NCI-H345 treated with DMSO at 0.1 percent for 48 hours (cell line): ENCODE data around the gene SMOC2.
"Not testable (repeated sequence)": the region's sequence is repeated elsewhere in the genome, so short reads cannot be mapped to it uniquely, and the experiment has no call there.

Experiments used
- DNase-seq: peaks from one replicate; lab custom pipeline; 2025; ENCODE audit not compliant: unreplicated experiment; lab: John Stamatoyannopoulos, UW

SMOC2 gene

DNA sequence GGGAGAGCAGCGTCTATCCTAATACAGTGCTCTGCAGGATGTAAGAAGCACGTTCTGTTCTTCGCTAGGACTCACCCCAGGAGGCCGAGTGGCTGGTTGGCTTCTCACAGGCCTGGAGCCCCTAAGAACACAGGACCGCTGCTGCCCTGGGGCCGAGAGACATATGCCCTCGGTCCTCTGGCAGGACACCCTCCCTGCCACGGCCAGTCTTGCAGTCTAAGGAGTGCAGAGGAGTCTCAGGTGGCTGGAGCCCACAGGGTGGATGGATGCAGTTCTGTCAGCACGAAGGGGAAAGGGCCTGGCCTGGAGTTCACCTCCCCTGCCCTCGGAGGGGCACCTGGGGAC, 96.5 kb downstream of the SMOC2 start:
- DNase-seq = no peak

DNA sequence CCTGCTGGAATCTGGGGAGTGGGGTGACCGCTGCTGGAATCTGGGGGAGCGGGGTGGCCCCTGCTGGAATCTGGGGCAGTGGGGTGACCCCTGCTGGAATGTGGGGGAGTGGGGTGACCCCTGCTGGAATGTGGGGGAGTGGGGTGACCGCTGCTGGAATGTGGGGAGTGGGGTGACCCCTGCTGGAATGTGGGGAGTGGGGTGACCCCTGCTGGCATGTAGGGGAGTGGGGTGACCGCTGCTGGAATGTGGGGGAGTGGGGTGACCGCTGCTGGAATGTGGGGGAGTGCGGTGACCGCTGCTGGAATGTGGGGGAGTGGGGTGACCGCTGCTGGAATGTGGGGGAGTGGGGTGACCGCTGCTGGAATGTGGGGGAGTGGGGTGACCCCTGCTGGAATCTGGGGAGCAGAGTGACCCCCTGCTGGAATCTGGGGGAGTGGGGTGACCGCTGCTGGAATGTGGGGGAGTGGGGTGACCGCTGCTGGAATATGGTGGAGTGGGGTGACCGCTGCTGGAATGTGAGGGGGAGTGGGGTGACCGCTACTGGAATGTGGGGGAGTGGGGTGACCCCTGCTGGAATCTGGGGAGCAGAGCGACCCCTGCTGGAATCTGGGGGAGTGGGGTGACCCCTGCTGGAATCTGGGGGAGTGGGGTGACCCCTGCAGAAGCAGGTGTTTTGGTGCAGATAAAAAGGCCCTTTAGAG, 97.4 kb downstream of the SMOC2 start:
- DNase-seq = not testable (repeated sequence)

DNA sequence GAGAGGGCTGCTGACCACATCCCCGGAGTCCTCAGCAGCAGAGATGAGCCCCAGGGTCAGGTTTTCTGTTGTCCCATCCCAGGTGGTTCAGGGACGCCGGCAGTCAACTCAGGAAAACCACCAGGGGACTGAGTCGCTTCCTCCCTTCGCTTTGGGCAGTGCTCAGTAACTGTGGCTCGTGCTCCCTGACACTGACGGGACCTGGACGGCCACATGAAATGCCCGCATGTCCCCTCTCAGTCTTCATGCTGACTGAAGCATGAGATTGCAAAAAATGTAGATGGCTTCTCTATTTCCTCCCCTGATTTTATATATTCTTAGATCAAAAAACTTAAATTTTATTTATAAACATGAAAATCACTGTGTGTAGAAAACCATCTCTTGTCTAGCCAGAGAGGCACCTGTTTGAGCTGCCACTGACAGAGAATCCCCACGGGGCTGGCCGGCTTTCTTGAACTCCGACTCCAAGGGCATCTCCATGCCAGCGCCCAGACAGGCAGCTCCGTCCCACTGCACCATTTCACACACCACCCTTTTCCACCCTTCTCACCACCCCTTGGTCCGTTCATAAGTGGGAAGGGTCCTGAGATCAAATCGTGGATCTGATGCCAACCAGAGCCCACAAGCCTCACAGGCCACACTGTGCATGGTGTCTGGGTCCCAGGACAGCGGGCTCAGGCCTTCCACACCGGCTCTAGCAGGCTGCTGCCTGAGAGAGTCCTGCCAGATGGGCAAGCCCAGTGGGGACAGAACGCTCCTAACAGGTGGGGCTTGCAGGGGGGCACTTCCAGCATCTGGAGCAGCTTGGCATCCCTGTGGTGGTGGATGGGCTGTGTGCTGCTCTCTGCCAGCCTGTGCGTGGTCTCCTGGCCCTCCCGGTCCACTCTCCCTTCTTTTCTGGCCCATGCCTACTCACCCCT, 98.2 kb downstream of the SMOC2 start:
- no peak for DNase-seq

DNA sequence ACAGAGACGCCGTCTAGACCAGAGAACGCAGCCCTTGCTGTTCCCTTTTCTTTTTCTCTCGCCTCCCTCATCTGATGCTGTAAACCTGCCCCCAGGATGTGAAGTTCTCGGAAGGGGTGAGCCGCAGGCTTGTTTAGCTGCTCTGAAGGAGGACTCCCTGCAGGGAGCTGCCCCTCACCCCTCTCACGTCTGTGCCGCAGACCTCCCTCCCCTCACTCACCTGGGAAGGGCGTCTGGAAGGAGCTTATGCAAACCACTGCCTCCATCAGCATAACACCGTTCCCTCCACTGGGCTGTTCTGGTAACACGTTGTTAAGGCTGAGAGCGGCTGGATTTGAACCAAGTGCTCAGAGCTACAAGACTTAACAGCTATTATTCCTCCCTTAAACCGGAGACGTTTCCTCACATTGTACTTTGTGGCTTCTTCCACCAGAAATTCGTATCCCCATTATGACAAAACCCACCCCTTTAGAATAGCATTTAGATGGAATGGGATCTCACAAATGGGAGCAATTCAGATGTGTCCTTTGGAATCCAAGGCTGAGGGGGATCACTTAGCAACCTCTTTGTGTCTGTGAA, 99.8 kb downstream of the SMOC2 start:
- no peak for DNase-seq

DNA sequence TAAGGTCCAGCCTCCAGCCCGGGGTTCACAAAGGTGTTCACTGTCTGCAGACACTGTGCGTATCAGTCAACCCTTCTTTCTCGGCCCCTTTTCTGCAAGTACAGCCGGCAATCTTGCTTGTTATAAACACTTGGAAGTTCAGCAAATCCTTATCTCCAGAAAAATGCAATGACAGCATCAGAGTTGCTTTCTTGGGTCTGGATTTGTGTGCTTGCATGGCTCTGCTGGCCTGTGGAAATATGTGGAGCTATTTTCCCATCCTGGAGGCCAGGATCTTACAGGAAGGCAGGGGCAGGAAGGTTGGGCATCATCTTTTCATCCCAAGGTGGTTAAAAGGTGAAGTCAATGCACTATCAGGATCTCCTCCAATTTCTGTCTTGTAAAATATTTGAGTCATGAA, 100.3 kb downstream of the SMOC2 start:
- no peak for DNase-seq

DNA sequence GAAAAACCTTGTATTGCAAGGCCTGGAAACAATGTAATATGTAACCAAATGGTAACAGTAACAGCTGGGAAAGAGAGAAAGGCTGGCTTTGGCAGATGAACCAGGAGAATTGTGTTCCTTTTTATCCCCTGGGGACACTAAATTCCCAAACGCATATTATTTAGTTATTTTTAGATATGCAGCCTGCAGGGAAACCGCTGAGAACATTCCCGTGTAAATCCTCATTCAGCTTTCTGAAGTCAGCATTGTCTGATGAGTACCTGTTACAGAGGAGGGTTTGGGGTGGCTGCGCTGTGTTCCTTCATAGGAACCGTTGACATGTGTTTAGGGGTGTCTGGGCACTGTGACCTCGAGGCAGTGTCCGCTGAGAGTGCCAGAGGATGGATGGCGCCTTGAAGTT, 101.3 kb downstream of the SMOC2 start:
- DNase-seq = no peak

DNA sequence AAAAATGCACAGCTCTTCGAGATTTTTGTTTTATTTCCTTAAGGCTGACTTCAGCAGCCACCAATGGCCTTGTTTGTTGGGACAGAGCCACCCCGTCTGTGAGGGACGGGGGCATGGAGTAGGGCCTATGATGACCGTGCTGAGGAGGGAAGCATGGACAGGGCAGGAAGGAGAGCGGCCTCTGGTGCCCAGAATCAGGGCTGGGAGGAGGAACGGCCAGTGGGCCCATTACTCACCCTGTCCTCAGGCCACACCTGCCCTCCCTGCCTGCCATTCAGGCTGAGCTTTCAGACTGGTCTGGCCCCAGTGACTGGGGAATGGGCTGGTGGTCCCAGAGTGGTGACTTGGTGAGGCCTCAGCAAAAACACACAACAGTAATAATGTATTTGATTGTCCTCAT, 104.4 kb downstream of the SMOC2 start:
- no peak for DNase-seq

DNA sequence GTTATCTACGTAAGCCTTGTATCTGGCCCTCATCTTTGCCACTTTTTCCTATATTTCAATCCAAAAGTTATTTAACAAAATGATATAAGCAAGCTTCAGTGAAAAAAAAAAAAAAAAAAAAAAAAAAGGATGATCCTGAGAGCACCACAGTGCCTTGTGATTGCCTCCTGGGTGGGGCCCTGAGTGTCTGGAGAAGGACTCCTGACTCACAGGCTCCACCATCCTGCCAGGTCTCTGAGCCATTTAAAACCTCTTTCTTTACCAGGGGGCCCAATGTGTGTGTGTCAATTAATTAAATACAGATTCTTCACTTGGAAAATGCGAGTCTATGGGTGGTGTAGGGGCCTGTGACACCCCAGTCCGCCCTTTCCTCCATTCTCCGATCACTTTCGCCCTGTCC, 105.2 kb downstream of the SMOC2 start:
- DNase-seq = no peak

DNA sequence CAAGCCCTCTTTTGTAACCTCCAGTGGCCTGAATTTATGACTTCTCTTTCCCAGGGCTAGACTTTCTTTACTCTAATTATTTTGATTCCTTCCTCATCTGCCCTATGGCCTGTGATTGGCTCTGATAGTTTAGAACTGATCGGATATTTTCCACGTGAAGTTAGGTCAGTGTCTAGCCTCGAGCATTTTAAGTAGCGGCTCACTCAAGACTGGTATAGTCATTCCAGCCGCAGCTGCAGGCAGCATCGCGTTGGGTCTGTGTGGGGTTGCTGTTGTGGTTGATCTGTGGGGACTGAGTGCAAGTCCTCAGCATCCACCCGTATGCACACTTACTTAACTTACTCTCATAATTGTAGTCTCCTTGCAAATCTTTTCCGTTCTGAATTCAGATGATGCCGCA, 105.7 kb downstream of the SMOC2 start:
- DNase-seq = no peak

DNA sequence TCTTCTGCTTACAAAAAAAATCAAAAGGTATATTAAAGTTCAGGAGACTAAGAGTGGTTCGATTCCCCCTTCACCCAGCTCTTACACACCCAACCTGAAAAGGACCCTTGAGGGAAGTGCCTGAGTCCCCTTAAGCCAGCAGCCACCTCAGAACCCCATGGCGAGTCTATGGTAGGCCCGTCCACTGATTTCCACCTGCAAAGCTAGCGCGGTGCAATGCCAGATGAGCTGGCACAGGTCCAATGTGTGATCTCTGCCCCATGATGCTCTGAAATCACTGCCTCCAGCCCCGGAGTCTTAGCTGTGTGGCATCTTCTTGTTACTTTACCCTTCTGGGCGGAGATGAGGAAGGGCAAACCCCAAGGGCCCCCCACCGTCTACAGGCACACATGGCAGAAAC, 109.3 kb downstream of the SMOC2 start:
- no peak for DNase-seq

DNA sequence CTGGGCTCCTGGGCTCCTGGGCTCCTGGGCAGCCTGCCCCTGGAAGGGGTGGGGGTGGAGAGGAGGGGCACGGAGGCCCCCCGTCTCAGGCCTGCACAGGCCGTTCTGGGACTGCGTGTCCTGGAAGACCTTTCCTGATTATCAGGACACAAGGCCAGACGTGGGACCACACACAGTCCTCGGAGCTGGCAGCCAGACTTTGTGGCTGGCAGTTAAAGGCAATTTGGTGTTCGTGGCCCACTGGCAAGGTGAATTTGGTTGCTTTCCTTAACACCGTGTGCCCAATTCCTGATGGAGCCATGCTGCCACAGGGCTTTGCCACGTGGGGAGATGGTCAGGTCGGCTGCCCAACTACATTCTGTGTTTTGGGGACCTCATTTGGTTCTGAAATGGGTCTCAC, 113.5 kb downstream of the SMOC2 start:
- DNase-seq = no peak

DNA sequence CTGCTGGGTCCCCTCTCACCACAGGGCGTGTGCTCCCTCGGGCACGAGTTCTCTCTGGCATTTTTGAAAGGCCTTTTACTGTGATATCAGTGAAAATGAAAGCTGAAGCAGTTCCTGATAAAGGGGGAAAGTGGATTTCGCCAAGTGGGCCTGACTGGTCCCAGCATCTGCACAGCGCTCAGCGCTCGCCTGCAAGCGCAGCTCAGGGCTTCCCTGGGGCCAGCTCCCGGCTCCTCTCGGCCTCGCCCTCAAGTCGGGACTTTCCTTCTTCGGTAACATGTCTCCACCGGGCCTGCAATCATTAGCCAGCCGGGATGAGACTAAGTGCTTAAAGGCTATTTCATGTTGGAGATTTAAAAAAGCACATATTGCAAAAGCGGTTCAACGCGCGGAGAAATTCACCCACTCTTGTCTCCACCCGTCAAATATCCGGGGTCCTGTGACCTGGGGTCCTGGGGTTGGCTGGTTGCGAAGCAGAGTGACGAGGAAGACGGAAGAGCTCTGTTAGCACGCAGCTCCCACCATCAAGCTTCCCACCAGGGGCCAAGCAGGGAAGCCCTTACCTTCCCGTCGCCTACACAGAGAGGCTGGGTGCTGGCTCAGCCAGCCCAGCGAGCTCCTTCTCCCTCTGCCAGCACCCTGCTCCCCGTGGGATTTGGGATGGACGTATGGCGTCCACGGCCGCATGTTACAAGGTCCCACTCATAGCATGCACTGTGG, 114.1 kb downstream of the SMOC2 start:
- DNase-seq = no peak

DNA sequence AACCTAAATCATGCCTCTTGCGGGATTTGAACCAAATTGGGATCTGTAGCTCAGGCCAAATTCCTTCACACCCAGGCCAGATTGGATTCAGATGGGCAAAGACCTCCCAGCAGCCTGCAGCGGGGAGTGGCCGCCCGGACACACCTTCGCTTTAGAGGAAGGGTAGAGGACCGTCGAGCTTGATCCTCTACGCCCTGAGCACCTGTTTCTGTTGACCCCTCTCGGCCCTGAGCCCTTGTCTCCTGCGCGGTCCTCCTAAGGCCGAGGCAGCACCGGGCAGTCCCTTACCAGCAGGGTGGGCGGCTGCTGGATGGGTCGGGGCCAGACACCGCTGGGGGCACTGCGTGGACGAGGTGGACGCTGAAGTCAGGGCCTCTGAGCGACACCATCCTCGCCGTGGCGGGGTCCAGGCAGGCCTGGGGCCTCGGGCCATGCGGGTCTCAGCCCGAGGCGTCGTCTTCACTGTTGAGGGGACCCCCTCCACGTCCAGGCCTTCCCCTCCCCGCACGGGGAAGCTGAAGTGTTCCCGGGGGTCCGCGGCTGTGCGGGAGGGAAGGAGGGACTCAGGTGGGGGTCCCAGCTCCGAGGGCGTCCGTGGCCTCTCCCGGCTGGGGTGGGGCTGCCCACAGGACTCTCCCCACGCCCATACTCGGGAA, 114.8 kb downstream of the SMOC2 start:
- no peak for DNase-seq

DNA sequence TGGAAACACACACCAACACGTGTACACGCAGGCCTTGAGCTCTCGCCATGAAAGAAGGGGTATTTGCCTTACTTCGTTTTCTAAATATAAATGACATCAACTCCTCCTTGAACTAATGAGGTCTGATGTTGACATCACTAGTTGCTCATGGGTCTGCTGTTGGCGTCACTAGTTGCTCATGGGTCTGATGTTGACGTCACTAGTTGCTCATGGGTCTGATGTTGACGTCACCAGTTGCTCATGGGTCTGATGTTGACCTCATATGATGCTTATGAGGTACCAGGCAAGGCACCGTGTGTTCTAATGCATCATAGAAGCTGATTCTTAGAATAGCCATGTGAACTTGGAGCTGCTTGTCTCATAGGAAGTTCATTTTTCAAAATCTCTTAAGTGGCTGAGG, 116.5 kb downstream of the SMOC2 start:
- no peak for DNase-seq

DNA sequence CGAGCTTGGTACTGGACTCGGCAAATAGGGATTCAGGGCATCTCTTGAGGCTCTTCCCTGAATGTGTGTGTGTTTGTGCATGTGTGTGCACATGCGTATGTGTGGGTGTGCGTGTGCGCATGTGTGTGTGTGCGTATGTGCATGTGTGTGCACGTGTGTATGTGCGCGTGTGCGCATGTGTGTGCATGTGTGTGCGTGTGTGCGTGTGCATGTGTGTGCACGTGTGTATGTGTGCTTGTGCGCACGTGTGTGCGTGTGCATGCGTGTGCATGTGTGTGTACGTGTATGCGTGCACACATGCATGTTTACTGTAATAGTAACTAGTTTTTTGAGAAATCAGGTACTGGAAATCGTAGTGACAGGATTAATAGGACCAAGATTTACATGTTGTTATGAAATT, 117.7 kb downstream of the SMOC2 start:
- no peak for DNase-seq

DNA sequence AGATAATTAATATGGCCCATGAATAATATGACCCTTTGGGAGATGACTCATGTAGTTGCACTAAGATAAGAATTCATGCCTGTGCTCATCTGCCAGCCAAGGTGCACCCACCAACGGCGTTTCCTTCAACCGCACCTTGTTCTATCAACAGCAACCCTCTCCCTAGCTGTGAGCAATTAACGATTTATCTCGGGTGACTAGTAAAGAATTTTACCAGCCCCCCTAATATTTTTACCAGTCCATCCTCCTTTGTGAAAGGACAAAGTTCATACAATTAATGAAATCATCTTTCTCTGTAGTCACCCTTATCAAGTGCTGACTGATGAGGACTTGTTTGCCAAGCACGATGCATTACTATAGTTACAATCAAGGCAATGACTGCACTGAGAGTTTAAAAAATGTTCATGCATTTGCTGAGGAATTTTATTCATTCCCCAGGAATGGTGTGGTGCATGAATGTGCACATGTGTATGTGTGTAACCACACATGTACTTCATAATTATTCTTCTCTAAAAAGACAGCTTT, 118.7 kb downstream of the SMOC2 start:
- DNase-seq = no peak

DNA sequence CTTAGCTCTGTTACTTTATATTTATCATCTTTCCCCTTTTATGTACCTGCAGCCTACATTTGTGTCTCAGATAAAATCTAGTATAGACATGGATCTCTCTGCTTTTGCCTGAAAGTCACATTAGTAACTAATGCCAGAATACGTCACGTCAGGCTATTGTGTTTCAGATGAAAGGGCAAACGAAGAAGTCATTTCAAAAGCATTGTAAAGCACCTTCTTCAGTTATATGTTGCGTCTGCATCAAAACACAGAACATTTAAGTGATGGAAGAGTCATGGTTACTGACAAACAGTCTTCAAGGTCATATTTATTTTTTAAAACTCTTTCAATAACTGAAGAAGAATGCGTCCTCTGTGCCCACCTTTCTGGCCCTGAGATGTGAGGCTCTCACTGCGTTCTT, 119.1 kb downstream of the SMOC2 start:
- no peak for DNase-seq

DNA sequence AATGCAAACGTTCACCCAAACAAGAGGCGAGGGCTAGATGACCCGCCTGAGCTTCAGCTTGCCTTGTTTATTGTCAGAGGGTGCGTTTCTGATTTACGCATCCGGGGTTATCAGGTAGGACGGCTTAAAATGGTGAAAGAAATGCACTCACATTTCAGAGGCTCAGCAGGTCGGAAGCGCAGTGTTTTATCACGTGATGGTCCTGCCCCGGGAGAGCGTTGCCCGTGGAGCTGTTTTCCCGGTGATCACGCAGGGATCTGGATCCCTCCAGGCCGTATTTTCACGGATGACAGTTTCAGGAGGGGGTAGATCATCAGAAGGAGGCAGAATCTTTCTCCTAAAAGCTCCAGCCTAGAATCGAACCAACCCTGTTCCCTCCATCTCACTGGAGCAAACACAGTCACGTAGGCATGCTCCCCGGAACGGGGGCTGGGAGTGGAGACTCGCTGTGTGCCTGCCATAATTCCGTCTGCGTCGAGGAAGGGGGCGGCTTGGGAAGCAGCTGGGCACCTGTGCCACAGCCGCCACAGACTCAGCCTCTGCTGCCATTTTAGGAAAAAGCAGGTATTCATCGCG, 121.7 kb downstream of the SMOC2 start:
- no peak for DNase-seq

DNA sequence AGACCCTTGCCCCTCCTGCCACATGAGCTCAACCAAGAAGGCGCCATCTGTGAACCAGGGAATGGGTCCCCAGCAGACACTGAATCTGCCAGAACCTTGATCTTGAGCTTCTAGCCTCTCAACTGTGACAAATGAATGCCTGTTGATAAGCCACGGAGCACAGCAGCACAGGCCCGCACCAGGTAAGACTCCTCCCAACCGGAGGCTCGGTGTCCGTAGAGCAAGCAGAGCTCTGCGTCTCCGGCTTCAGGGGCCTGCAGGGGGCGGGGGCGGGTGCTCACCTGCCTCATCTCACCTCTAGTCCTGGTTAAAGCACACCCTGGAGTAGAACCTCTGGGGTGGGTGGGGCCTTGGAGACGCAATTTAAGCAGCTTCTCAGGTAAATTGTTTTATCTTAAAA, 122.7 kb downstream of the SMOC2 start:
- DNase-seq = no peak

DNA sequence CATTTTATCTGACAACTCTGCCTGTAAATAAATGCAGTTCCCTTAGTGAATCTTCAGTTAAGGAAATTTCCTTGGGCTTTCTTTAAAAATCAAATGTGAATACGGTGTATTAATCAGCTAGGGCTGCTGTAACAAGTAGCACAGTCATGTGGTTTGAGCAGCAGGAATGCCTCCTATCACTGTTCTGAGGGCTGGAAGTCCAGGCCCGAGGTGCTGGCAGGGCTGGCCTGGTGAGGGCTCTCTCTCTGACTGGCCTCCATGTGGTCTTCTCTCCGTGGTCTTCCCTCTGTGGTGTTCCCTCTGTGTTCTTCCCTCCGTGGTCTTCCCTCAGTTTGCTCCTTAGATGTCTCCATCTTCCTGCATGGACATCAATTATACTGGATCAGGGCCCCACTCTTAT, 124.1 kb downstream of the SMOC2 start:
- DNase-seq = no peak

DNA sequence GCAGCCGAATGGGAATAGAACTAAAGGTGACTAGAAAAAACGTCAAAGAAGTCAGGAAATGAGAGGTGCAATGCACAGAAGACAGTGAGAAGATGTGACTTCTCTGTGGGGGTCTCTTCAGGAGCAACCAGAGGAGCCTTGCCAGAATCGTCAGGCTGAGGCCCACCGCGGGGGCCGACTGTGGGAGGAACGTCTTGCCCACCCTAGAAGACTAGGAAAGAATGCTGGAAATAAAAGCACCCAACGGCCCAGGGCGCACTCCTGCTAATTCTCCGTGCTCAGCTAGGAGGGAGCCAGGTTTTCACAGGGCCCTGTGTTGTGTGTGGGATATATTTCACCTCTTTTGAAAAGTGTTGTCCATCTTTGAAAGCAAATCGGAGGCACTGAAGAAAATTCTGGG, 129.2 kb downstream of the SMOC2 start:
- DNase-seq = no peak
